Subcutaneous adipose tissue (tissue), 4 donors: ENCODE measurements around the gene UPF3B. TPM values are rescaled to one million over a fixed set of nuclear protein-coding genes. Genes with fewer than 3 reads are reported as not detected.

Experiments
- CTCF ChIP-seq: fragments of 450-650 bp; IDR thresholded peaks from one replicate; pipeline ENCODE4 v1.5.1; 2016; ENCODE audit warnings: low read depth, mild to moderate bottlenecking, control low read depth, antibody characterized with exemption, moderate library complexity
- small RNA-seq: library from RNA; depleted of rRNA; stranded (forward); fragments of <200 nt; gene quantifications from one replicate; pipeline ENCODE3, GENCODE V24; 2016
- total RNA-seq, 4 donors: library from RNA; depleted of rRNA; stranded (reverse); fragments of >200 nt; gene quantifications; one replicate each; pipeline ENCODE4 v1.1.0, GENCODE V29; 2016

UPF3B gene
- total RNA-seq, 4 donors from 2014 or later, result 6.3 to 7.9 (median 6.9) TPM

DNA sequence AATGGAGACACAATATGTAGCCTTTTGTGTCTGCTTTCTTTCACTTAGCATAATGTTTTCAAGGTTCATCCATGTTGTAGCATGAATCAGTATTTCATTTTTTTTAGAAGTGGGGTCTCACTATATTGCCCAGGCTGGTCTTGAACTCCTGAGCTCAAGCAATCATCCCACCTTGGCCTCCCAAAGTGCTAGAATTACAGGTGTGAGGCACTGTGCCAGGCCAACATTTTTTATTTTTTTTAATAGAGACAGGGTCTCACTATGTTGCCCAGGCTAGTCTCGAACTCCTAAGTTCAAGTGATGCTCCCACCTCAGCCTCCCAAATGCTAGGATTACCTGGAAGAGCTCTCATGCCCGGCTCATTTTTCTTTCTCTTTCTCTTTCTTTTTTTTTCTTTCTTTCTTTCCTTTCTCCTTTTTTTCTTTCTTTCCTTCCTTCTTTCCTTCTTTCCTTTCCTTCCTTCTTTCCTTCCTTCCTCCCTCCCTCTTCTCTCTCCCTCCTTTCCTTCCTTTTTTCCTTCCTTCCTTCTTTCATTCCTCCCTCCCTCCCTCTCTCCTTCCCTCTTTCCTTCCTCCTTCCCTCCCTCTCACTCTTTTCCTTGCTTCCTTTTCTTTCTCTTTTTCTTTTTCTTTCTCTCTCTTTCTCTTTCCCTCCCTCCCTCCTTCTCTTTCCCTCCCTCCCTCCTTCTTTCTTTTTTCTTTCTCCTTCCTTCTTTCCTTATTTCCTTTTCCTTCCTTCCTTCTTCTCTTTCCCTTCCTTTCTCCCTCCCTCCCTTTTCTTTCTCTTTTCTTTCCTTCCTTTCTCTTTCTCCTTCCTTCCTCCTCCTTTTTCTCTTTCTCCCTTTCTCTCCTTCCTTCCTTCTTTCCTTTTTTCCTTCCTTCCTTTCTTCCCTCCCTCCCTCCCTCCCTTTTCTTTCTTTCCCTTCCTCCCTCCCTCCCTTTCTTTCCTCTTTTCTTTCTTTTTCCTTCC is 51.2 kb downstream of the UPF3B start:
- no peak for TF ChIP-seq CTCF

DNA sequence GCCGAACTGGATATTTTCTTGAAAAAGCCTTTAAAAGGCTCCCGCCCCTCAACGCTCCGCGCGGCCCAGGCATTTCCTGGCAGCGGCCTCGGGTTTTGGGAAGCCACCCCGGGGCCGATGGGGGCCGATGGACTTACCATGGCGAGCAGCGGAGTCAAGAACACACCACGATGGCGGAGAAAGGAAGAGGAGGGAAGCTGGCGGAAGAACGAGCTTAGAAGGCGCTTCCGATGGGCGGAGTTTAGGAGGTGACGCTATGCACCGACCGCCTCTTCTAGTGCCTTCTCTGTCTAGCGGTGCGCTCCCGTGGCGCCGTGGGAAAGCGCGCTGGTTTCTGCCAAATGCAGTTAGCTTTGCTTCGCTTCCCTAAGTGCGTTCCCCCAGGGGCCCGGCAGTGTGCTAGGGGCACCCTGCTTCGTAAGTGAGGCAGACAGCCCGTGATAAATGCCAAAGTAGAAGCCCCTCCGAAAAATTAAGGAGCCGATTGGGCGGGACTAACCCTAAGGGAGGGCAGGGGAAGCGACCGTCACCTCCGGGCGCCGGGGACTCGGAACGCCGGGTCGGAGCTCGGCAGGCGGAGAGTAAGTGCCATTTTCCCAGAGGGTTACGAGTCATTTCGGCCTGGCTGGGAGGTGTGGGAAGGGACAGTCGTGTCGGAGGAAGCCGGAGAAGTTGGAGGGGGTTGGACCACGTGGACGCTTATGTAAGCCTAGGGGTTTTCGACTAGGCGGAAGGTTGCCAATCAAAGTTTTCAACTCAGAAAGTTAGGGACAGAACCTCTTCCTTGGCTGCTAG is 61.1 kb downstream of the UPF3B start, which contains the start of gene RPL39:
Gene RPL39 (minus strand): TSS at position 194 of the 795 bp plus-strand sequence. CDS start 54 bp downstream, at position 140.
- TF ChIP-seq CTCF, result no peak

GRCh38 chrX:119790977-119791436 is 61.8 kb downstream of the UPF3B start:
- no peak for TF ChIP-seq CTCF

- no peak for TF ChIP-seq CTCF
These were observed 67.9 kb downstream of the UPF3B start for GRCh38 chrX:119784747-119785446.

Small RNA genes lying within 50 kb of the gene (small RNA-seq; reads per million reads assigned to genes)
- not detected for gene SNORA69

Other genes starting within 250 kb of the UPF3B start
- gene NKRF, start 246.5 kb downstream of the UPF3B start, total RNA-seq, result 1 to 10 TPM; 5.1 to 8.3 (median 6.2) TPM
- gene SEPTIN6, start 159.8 kb downstream of the UPF3B start, total RNA-seq, result 10 to 100 TPM in 3 of 4 donors, 1 to 10 TPM in 1; 9.2 to 18.4 (median 11.8) TPM
- gene SOWAHD, start 94.4 kb downstream of the UPF3B start, total RNA-seq, result 1 to 10 TPM in 2 of 4 donors, not detected in 2; 1.5 to 3.4 TPM
- 1,000 to 10,000 TPM; 4,874 to 7,757 (median 5,738) TPM for gene RPL39, start 61.3 kb downstream of the UPF3B start, total RNA-seq
- gene RNF113A, start 18.8 kb upstream of the UPF3B start, total RNA-seq, result 10 to 100 TPM in 3 of 4 donors, 1 to 10 TPM in 1; 7.5 to 16.5 (median 11.9) TPM
- gene NDUFA1, start 18.9 kb upstream of the UPF3B start, total RNA-seq, result 100 to 1,000 TPM in 1 of 4 donors, 10 to 100 TPM in 3; 50.7 to 105 (median 57.8) TPM
- not detected for gene AKAP14, start 42.9 kb upstream of the UPF3B start, total RNA-seq
- gene NKAP, start 90.8 kb upstream of the UPF3B start, total RNA-seq, result 1 to 10 TPM; 5.1 to 7.2 (median 6.2) TPM
- gene RHOXF2B, start 224.7 kb upstream of the UPF3B start, total RNA-seq, result not detected